Breast epithelium (tissue), 3 donors: ENCODE data around the gene XRCC2.

Experiments
- CTCF ChIP-seq, 3 donors: fragments of 450-650 bp; IDR thresholded peaks; one replicate each; pipeline ENCODE4 v1.5.1; 2016 to 2017; ENCODE audit warnings: antibody characterized with exemption in 3 of 3, mild to moderate bottlenecking in 3 of 3, moderate library complexity in 3 of 3
- POLR2A ChIP-seq: fragments of 450-650 bp; IDR thresholded peaks from one replicate; pipeline ENCODE4 v1.6.1; 2016; ENCODE audit warnings: antibody characterized with exemption, mild to moderate bottlenecking, moderate library complexity
- POLR2AphosphoS5 ChIP-seq, 3 donors: sonication (generic); formaldehyde crosslinking; IDR thresholded peaks; one replicate each; pipeline ENCODE4 v1.6.1; 2017; ENCODE audit warnings: antibody characterized with exemption in 3 of 3

GRCh38 chr7:152683297-152683696, 7.4 kb upstream of the XRCC2 start:
- TF ChIP-seq CTCF (IDR thresholded peaks at IDR 0.05) (no peak), POLR2A (no peak), POLR2AphosphoS5 (IDR thresholded peaks at IDR 0.05) (no peak)
